SK-N-SH (cell line): ENCODE measurements around the gene ESPL1.

Experiments
- CTCF ChIP-seq: fragments of 200-600 bp; sonication (generic); IDR thresholded peaks from 2 replicates; pipeline ENCODE4 v1.6.1; 2017; ENCODE audit warnings: antibody characterized with exemption, mild to moderate bottlenecking, moderate library complexity
- EP300 ChIP-seq, 2 experiments: IDR thresholded peaks; 2 replicates each; pipeline versions ENCODE4 v1.4.0 to v1.6.1; 2012; ENCODE audit warnings: borderline replicate concordance in 1 of 2, low read depth in 1 of 2, low read length in 1 of 2
- EZH2phosphoT487 ChIP-seq: fragments of 200-600 bp; sonication (generic); IDR thresholded peaks from 2 replicates; pipeline ENCODE4 v1.6.1; 2017; ENCODE audit warnings: low read depth, mixed run types, mild to moderate bottlenecking, antibody characterized with exemption, moderate library complexity, borderline replicate concordance
- ZBTB33 ChIP-seq: IDR thresholded peaks from 2 replicates; pipeline ENCODE4 v1.4.0; 2012; ENCODE audit warnings: low read depth, borderline replicate concordance

- no peak for TF ChIP-seq CTCF
- TF ChIP-seq EP300 (IDR thresholded peaks at IDR 0.05; ENCODE audit: borderline replicate concordance in 1 of 2, low read depth in 1 of 2, low read length in 1 of 2) = no peak
- no peak for TF ChIP-seq EZH2phosphoT487
- no peak for TF ChIP-seq ZBTB33
These were observed 59.9 kb downstream of the ESPL1 start for GRCh38 chr12:53328043-53328435.
